MV-4-11 (cell line): Measurements from ENCODE around the gene RPRD1A.
"Not testable (repeated sequence)": the region's sequence is repeated elsewhere in the genome, so short reads cannot be mapped to it uniquely, and the experiment has no call there.

ENCODE experiments used
- DNase-seq: peaks from one replicate; lab custom pipeline; 2025; lab: John Stamatoyannopoulos, UW

The RPRD1A gene

DNA sequence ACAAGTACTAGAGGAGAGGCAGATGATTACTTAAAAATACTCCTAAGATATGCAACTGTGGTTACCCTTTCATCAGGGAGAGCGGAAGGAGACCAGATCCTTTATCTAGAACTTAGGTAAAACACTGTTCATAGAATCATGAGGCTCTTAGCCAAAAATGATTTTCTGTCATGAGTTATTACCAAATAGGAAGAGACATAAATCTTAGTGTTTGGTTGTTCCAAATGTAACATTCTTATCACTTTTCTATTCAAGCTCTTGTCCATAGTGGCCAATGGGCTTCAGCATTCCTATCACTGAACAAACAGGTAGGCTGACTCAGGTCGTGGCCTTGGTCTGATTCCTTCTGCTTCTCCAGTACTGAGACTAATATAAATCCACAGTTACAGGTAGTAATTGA, 38.5 kb downstream of the RPRD1A start:
- DNase-seq: no peak

DNA sequence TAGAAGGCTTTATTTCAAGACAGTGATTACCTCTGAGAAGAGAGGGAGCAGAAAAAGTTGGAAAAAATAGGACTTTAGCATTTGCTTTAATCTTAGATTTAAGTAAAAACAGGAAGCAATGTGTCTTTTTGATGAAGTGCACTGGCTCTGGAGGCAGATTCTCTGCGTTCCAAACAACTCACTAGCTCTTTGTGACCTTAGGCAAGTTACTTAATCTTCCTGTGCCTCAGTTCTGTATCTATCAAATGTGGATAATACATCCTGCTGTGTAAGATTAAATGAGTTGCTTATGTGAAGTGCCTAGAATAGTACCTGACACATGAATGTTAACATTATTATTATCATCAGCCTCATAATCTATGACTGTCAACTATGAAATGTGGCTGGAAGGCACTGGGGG, 42.3 kb downstream of the RPRD1A start:
- DNase-seq: no peak

DNA sequence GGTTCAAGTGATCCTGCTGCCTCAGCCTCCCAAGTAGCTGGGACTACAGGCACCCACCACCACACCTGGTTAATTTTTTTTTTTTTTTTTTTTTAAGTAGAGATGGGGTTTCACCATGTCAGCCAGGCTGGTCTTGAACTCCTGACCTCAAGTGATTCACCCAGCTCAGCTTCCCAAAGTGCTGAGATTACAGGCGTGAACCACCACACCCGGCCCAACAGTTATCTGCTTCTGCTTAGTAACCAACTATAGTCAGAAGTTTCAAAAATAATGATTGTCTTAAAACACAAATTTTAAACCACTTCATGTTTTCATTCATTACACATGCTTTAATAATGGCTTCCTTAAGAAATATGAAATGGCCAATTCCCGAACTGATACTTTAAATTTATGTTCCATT, 43.1 kb downstream of the RPRD1A start:
- DNase-seq: not testable (repeated sequence)

DNA sequence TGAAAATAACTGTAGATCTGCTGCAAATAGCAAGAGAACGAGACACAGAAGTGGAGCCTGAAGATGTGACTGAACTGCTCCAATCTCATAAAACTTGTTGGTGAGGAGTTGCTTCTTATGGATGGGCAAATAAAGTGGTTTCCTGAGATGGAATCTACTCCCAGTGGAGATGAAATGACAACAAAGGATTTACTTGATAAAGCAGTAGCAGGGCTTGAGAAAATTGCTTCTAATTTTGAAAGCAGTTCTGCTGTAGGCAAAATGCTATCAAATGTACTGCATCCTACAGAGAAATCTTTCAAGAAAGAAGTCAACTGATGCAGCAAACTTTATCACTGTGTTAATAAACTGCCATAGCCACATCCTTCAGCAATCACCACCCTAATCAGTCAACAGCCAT, 44.0 kb downstream of the RPRD1A start:
- DNase-seq: no peak

DNA sequence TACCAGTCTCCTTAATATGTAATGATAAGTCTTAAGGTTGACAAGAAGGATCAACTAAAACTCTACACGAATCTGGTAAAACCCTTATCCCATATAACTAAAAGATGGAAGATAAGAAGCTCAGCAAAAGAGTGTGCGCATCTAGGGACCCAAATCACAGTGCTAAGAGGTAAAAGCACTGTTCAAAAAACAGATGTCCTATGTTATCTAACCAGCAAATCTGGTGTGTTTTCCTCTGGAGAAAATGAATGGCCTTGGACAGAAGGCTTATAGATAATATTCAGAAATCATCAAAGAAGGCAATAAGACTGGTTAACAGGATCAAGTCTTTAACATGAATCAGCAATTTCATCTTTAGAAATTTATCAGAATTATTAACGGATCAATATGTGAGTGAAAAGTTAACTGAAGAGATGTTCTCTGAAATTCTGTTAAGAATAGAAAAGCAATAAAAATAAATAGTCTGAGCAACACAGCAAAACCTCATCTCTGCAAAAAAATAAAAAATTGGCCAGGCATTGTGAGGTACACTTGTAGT, 47.1 kb downstream of the RPRD1A start:
- DNase-seq: no peak

DNA sequence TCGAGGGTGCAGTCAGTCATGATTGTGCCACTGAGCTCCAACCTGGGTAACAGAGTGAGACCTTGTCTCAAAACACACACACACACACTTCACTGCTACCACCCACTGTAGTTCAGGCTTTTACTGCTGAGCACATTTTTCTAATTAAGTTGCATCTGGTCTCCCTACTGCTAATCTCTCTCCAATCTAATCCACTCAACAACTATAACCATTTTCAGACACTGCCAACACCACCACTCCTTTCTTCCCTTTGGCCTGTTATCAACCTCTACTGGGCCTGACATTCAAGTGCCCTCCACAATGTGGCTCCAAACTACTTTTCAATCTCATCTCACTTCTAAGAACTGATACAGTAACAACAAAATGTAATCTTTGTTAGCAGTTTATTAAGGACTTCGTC, 50.1 kb downstream of the RPRD1A start:
- DNase-seq: no peak

DNA sequence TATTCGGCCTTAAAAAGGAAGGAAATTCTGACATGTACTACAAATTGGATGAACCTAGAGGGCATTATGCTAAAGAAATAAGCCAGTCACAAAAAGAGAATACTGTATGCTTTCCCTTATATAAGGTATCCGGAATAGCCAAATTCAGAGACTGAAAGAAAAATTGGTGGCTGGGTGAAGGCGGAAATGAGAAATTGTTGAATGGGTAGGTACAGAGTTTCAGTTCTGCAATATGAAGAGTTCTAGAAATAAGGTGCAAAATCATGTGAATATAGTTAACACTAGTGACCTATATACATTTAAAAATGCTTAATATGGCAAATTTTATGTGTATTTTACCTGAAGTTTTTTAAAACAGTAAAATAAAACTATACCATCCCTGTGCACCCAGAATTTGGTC, 51.7 kb downstream of the RPRD1A start:
- DNase-seq: peak; percentile 31

DNA sequence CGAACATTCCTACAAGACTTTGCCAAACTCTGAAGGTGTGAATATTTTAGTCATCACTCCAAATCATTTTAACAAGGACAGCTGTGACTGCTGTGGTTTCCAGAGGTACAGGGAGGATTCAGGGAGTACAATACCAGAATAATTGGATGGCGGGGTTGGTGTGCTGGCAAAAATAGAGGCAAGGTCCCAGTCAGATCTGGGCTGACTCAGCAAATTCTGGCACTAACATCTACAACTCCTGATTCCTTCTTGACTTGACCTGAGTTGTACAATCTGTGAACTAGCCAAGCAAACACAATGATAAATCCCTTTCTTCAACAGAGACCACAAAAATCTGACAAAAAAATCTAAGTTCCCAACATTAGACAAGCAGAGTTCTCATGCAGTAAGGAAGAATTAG, 54.5 kb downstream of the RPRD1A start:
- DNase-seq: no peak

DNA sequence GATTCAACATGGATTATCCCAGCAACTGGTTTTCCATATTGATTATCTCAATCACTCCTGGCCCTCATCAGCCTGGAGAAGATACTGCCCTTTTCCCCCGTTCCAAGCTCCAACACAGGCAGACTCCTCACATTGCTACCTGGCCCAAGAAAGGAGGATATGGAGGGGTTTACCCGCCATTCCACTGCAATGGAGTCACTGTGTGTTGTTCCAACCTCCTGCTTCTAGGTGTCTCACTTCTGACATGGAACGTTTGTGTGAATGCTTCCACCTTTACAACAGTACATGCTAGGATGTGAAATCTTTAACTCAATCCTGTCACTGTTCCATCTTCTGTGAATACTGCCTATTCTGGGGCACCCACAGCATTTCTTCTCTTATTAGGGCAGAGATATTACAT, 58.1 kb downstream of the RPRD1A start:
- no peak for DNase-seq

DNA sequence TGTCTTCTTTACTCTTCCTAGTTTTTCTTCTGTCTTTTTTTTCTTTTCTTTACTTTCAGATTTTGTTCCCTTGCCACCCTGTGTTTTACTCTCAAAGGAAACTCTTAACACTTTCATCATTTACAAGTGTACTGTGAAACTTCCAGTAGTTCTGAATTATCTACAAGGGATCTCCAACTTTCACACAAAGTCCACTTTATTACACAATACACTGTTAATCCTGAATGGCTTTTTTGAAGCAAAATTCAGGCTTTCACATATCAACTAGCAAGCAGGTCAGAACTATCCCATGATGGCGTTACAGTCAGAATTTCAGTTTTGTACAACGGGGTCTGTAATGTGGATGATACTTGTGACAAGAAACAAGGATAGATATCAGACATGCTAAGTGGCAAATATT, 60.4 kb downstream of the RPRD1A start:
- peak; percentile 8 for DNase-seq

DNA sequence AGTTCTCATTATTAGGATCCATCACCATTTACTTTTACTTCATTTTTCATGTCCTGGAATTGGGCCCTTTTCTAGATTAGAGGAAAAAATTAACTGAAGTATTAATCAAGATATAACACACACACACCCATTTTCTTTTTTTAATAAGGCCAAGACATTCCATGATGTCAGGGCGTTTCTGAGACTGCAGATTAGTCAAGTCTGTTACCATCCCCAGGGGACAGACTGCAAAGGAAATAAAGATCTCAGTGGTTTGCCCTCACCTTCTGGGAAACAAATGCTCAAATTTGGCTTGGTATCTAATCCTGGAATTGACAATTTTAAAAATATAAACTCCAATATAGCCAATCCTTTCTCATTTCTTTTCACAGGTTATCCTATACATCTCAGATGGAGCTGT, 67.4 kb downstream of the RPRD1A start:
- no peak for DNase-seq

DNA sequence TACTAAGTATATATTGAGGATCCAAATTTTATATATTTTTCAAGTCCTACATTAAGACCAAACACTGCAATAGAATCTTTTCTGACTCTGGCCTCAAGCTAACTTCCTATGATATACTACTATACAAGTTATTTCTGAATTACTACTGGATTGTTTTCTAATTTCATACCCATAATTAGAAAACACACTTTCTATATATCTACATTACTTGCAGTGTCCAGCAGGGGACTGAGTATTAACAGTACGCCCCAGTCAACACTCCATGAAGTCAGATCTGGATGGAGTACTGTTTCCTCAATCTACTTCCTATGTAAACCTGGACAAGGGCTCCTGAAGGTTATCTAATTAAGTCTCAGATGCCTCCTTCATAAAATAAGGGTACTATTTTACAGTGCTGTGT, 68.4 kb downstream of the RPRD1A start:
- no peak for DNase-seq

DNA sequence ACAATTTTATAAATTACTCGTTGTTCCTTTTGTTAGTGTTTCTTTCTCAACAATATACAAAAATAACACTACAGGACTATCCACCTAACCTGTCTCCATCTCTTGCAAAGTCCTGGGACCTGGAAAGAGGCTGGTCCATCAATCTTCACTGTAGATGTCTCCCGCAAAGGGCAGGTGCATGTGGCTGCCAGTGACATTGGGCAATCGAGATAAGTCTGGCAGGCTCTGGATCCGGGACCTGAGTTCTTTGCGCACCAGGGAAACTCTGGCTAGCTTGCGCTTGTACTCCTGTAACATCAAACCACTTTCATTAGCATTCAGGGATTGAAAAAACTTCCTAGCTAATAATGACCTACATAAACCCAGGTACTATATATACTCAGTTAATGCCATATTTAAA, 74.3 kb downstream of the RPRD1A start:
- no peak for DNase-seq

DNA sequence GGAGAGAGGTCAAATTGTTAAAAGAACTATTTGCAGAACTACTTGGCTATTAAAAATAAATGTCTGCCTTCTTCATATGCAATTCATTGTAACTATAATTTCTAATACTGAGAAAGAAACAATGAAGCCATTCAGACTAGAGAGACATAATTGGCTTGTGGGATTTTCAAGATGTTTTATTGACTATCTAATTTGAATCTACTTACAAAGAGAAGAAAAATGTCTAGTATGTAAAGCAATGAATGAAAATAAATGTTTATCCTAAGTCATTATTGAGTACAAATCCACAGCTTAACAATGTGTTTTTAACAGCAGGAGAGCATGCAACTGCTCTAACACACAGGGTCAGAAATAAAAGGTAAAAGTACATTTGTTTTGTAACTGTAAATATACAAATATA, 75.7 kb downstream of the RPRD1A start:
- no peak for DNase-seq

DNA sequence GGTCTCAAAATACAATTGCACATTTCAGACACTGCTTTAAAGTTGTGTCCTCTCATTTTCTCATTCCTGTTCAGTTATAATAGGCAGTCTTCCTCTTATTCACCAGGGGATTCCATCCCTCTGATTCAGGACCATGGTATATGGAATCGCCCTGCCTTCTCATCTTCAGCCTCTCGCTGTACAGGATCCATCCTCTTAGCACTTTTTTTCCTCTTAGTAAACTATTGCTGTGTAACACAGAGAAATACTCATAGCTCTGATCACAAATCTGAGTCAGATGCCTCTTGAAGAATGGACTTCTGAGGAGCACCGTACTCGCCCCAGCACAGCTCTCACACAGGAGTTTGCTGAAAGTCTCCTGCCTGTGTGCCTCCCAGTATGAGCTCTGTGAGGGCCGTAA, 83.5 kb downstream of the RPRD1A start:
- no peak for DNase-seq

DNA sequence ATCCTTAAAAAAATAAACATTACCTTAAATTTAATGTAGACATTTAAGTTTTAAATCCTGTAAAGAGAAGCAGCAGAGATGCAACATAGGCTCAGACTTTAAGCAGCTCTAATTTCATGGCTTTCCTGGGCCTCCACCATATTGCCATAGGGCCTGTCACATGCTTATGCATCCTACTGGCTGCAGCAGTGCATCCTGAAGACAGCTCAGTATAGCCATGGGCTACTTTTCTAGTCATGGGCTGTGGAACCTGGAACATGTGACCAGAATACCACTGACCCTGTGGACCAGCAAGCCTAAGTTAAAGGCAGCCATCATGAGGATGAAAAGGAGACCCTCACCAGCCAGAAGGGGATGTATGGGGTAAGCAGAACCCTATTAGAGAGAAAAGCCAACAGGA, 84.2 kb downstream of the RPRD1A start:
- no peak for DNase-seq

DNA sequence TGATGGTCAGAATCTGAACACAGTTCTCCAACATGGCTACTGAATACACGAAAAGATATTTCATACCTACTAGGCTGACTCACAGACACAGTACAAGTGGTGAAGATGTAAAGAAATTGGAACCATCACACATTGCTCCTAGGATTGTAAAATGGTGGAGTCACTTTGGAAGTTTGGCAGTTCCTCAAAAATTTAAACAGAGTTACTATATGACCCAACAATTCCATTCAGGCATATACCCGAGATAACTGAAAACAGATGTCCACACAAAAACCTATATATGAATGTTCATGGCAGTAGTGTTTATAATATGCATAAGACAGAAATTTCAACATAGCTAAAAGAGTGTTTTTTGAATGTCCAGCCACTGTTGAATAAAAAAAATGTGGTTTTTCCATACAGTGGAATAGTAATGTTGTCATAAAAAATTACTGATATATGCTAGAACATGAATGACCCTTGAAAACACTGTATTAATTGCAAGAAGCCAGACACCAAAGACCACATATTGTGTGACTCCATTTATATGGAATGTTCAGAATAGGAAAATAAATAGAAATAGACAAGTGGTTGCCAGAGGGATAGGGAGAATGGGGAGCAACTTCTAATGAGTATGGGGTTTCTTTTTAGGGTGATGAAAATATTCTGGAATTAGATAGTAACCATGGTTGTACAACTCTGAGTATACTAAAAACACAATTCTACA, 84.8 kb downstream of the RPRD1A start:
- DNase-seq: no peak

DNA sequence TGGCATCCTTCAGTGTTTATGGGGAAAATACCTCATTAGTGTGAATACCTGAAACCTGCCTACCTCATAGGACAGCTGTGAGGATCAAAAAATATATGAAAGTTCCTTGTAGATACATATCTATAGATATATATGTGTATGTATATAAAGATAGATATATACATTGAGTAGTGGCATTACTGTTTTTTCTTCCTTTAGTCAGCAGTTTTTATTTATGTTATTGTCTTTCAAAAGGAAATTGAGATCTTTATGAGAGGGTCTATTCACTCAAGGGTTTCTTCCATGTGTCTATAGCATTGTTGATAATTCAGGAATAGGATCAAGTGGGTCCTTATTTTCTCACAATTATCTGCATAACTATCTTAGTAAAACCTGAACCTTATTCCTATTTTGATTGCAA, 88.2 kb downstream of the RPRD1A start:
- no peak for DNase-seq

DNA sequence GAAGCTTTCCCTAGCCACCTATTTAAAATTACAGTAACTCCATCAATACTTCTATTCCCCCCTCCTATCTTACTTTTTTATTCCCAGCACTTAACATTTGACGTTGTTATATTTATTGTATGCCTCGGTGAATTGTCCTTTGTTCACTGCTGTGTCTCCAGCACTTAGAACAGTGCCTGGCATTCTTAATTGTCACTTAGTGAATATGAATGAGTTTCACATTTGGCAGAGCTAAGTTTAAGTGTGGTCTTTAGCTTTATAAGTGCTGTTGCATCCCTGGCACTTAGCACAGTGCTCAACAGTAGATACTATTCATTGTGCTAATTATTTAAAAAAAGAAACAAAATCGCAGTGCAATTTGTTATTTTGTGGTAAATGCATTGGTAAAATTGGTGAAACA, 93.2 kb downstream of the RPRD1A start:
- no peak for DNase-seq

DNA sequence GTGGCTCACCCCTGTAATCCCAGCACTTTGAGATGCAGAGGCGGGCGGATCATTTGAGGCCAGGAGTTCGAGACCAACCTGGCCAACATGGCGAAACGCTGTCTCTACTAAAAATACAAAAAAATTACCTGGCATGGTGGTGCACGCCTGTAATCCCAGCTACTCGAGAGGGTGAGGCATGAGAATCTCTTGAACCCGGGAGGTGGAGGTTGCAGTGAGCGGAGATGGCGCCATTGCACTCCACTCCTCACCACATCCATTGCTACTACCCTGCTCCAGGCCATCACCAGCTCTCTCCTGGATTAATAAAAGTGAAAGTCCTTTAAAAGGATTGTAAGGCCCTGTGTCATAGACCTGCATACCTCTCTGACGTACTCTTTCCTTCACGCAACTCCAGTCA, 93.7 kb downstream of the RPRD1A start:
- DNase-seq: no peak

DNA sequence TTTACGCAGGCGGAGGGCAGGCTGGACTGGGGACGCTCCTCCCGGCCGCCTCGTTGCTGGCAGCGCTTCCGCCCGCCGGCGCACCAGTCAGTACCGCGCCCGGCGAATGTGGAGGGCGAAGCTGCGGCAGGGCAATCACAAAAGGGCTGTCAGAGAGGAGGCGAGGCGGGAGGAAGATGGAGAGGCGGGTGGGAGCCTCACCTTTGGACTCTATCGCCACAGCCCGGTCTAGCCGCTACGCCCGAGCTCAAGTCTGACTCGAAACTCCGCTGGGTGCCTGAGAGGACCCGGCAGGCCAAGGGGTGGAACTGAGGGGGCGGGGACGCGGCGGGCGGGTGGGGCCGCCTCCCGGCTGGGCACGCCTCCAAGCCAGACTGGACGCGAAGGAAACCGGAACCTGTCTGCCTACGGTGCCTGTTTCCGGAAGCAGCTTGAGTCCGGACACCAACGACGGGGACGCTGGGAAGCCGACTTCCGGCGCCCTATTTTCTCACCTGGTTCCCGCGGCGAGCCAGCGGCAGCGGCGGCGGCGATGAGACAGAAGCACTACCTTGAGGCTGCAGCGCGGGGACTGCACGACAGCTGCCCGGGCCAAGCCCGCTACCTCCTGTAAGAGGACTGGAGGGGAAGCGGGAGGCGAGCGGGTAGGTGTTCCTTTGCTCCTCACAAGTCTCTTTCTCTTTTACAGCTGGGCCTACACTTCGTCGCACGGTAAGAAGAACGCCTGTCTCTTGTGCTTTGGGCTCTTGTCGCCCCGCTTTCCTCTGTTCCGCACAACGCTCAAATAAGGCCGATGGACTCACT, 95.0 kb downstream of the RPRD1A start, which contains the start of gene RMP24:
RMP24 (plus strand) TSS at position 483 of the 804 bp plus-strand sequence.
- peak; percentile 88 for DNase-seq

DNA sequence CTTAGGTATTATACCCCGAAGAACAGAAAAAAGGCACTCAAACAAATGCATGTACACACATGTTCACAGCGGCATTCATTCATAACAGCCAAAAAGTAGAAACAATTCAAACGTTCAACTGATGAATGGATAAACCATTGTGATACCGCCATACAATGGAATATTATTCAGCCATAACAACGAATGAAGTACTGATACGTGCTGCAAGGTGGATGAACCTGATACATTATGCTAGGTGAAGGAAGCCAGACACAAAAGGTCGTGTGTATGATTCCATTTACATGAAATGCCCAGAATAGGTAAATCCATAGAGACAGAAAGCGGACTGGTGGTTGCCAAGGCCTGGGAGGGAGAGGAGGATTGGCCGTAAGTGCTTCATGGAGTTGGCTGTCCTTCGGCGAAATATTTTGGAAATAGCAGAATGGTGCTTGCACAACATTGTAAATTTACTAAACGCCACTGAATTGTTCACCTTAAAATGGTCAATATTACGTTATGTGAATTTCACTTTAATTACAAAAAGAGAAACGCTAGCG, 95.6 kb downstream of the RPRD1A start:
- peak; percentile 52 for DNase-seq

DNA sequence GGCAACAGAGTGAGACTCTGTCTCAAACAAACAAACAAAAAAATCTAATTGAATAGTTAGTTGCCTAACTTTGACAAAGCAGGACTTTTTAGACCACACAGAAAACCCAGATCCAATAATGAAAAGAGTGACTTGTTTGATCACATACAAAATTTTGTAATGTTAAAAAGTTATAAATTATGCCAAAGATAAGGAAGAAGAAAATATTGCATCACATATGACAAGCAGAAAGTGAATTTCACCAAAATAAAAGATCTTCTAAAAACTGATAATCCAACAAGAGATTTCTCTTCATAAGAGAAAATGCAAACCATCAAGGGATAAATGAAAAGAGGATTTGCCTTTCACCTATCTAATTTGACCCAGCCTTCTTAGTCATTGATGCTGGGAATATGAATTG, 97.7 kb downstream of the RPRD1A start:
- DNase-seq: no peak
